NCI-H128 (cell line): ENCODE data around the gene SHROOM1.
"Not testable (repeated sequence)": the region's sequence is repeated elsewhere in the genome, so short reads cannot be mapped to it uniquely, and the experiment has no call there.

Source experiments
- DNase-seq: peaks from one replicate; lab custom pipeline; 2025; ENCODE audit not compliant: unreplicated experiment; lab: John Stamatoyannopoulos, UW

Gene SHROOM1

DNA sequence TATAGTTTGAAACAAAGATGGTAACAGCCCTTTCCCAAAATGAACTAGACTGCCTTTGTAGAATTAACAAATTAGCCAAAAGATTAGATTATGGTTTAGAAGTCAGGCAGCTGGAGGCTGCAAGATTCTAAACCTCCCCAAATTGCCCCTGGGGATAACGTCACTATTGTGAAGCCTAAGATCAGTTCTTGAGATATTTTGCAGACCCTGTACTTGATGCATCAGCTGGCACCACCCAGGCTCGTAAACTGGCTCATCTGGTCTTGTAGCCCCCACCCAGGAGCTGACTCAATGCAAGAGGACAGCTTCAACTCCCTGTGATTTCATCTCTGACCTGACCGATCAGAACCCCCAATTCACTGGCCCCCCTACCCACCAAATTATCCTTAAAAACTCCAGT, 21.6 kb downstream of the SHROOM1 start:
- DNase-seq = no peak

DNA sequence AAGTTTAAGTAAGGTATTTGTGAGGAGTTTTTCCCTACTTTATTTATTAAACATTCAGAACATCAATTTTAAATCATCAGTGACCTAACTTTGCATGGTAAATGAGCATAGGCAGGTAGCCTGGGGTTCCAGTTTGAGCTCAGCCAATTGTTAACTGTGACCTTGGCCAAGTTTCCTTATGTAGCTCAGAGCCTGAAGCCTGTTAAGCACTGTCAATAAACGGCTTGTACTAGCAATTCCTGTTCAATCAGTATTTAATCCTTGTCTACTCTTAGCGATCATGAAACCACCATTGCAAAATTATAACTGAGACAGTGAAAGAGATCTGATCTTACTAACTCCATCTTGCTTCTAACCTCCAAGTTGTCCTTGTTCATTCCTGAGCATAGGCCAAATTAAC, 22.0 kb downstream of the SHROOM1 start:
- no peak for DNase-seq

DNA sequence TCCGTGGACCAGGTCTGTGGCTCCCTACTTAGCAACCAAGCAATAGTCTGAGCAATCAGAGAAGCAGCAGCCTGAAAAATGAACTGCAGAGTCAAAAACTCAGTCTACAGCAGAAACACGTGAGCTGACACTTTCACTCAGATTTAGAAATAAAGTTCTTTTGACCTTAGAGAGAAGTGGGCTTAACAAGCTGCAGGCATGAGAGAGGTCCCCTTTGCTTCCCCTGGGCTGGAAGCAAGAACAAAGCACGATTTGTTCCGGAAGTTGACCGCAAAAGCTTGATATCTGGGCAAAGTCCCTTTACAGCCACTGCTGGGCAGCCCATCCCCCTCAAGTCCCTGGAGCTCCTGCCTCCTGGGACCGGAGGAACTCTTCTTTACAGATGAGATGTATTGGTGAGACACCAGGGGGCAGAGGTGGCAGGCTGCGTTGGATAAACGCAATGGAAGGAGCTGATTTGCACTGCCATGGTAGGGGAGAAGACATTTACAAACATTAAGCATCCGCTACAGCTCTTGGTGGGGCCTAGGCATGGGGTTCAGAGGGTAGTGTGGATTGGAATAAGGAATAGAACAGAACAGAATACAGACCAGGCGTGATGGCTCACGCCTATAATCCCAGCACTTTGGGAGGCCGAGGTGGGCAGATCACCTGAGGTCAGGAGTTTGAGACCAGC, 23.1 kb downstream of the SHROOM1 start:
- DNase-seq = no peak

DNA sequence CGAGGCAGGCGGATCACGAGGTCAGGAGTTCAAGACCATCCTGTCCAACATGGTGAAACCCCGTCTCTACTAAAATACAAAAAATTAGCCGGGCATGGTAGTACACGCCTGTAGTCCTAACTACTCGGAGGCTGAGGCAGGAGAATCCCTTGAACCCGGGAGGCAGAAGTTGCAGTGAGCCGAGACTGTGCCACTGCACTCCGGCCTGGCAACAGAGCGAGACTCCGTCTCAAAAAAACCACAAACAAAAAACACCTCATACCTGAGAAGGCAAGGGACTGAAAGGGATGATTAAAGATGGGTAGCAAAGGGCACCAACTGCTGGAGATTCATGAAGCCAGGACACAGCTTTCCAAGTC, 23.7 kb downstream of the SHROOM1 start:
- not testable (repeated sequence) for DNase-seq

DNA sequence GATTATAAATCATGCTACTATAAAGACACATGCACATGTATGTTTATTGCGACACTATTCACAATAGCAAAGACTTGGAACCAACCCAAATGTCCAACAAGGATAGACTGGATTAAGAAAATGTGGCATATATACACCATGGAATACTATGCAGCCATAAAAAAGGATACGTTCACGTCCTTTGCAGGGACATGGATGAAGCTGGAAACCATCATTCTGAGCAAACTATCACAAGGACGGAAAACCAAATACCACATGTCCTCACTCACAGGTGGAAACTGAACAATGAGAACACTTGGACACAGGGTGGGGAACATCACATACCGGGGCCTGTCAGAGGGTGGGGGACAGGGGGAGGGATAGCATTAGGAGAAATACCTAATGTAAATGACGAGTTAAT, 24.6 kb downstream of the SHROOM1 start:
- DNase-seq = not testable (repeated sequence)

DNA sequence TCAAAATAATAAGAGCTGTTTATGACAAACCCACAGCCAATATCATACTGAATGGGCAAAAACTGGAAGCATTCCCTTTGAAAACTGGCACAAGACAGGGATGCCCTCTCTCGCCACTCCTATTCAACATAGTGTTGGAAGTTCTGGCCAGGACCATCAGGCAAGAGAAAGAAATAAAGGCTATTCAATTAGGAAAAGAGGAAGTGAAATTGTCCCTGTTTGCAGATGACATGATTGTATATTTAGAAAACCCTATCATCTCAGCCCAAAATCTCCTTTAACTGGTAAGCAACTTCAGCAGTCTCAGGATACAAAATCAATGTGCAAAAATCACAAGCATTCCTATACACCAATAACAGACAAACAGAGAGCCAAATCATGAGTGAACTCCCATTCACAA, 26.2 kb downstream of the SHROOM1 start:
- not testable (repeated sequence) for DNase-seq

DNA sequence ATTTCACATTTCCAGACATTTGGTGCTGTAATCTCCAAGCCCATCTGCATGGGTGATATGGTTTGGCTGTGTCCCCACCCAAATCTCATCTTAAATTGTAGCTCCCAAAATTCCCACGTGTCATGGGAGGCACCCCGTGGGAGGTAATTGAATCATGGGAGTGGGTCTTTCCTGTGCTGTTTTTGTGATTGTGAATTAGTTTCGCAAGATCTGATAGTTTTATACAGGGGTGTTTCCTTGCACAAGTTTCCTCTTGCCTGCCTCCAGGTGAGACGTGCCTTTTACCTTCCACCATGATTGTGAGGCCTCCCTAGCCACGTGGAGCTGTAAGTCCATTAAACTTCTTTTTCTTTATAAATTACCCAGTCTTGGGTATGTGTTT, 27.8 kb downstream of the SHROOM1 start:
- DNase-seq = not testable (repeated sequence)

DNA sequence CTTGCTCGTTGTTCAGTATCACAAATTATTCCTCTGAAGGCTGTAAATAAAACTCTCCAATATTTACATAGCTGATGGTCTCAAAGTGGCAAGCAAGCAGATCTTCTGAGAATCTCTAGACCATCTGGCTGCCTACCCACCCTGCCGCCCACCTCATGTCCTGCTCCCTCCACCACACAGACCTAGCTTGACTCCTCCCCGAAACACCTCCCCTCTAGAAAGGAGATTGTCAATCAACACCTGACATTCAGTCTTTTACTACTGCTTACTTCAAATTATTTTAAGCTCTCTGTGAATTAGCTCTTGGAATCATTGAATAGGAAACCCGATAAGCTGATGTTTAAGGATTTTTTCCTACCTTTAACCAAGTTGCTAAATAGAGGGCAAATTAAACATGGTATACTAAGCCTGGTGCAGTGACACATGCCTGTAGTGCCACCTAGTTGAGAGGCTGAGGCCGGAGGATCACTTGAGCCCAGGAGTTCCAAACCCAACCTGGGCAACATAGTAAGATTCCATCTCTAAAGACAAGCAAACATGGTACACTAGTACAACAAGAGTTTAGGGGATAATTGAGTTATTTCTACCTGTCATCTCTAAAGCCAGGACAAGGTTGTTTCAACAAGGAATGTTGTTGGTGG, 28.3 kb downstream of the SHROOM1 start:
- DNase-seq = no peak

DNA sequence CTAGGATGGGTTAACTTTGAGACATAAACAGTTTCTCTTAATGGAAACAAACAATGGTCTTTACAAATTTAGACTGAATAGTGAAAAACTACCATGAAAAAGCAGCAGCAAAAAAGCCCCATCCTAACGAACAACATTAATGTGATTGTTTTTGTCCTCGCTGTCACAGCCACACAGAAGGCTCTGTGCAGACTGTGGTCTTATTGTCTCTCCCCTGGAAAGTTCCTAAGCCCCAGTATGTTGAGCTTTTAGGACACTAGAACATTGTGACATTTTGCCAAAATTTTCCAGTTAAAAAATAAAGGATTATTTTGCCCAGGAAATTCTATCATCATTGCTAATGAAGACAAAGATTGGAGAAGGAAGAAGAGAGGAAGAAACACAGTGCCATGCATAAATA, 29.9 kb downstream of the SHROOM1 start:
- no peak for DNase-seq

DNA sequence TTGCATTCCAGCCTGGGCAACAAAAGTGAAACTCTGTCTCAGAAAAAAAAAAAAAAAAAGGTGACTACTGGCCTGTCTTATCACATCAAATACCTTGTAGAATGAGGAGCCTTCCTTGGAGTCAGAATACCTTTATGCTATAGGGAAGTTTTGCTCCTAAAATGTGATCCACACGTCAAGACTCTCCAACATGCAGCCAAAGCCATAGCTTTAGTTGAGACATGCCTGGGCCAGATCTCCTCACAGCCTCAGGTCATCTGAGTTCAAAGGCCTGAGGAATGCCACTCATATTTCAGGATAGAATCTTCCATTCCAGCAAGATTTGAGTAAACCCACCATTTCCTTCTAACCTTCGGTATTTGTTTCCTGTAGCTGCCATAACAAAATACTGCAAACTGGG, 31.1 kb downstream of the SHROOM1 start:
- no peak for DNase-seq

DNA sequence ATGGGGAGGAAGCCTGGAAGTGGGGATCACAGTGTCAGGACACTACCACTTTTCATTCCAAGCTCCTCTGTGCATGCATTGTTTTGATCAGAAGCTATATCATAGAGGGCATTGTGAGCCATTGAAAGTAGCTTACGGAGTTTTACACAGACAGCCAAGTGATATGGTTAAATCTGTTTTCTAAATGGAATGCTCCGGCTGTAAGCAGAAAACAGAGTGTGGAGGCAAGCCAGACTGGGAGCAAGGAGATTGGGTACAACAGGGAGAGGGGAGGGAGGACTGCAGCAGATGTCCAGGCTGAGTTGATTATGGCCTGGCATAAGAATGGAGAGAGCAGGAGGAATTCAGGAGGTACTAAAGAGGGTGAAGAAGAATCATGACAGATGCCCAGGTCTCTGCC, 32.8 kb downstream of the SHROOM1 start:
- no peak for DNase-seq

DNA sequence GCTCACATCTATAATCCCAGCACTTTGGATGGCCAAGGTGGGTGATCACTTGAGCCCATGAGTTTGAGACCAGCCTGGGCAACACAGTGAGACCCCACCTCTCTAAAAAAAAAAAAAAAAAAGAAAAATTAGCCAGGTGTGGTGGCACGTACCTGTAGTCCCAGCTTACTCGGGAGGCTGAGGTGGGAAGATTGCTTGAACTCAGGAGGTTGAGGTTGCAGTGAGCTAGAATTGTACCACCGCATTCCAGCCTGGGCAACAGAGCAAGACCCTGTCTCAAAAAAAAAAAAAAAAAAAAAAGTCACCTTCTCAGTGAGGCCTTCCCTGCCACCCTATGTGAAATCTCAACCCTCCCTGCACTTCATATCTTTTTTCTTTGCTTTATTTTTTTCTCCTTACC, 39.4 kb downstream of the SHROOM1 start:
- no peak for DNase-seq

DNA sequence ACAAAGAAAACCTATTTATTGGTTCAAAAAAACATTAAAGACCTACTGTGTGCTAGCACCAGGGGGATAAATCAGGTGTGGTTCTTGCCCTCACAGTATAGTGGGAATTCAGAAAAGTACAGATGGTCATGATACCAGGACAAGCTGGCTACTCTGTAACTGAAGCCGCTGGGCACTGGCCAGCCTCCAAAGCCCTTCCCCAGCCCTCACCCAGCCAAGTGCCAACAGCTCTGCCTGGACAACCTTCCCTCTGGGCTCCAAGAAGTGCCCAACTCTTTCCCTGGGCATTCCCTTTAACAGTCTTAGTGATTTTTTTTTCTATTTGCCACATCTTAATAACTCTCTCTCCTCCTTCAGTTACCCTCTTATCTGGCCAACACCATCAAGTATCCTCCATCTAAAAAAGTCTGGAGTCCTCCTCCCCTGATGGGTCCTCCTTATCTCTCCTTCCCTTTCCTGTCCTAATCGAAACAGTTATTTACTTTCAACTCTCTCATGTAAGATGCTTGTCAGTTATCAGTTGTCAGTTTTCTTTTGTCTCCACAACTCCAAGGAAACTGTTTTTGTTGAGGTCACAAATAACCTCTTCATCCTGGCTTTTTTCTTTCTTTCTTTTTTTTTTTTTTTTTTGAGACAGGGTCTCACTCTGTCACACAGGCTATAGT, 40.1 kb downstream of the SHROOM1 start:
- DNase-seq = no peak

DNA sequence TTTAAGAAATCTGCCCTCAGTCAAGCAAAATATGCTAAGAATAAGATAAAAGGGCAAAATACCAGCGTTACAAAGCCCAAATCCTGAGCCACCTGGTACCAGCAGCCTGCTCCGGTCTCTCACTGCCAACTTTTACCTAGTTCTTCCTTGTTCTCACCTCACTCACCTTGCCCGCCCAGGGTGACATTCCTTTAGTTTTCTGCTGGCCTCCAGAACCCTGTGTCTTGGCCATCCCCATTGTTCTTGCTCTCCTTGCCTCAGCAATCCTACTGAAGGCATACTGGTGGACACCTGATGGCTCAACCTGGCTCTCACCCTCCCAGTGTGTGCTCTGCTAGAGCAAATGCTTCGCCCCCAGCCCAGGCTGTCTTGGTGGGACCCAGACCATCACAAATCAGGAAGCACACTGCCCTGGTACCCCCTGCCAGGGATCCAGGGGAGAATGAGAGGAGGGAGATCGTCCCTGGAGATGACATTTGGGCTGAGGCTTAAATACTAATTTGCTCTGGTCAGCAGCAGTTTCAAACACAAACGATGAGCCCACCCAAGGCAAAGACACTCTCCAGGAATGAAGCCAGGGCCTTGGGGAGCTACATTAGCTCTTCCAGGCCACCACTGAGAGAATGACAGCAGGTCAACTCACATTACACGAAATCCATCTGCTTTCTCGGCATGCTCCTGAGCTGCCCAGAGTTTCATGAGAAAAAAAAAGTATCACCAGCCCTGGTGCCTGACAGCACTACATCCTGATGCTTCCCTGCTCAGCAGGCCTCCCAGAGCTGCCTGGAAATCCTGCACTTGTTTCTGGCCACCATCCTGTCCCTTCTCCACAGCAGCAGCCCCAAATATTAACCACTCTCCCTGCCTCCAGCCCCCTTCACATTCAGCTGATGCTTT, 41.2 kb downstream of the SHROOM1 start:
- no peak for DNase-seq

DNA sequence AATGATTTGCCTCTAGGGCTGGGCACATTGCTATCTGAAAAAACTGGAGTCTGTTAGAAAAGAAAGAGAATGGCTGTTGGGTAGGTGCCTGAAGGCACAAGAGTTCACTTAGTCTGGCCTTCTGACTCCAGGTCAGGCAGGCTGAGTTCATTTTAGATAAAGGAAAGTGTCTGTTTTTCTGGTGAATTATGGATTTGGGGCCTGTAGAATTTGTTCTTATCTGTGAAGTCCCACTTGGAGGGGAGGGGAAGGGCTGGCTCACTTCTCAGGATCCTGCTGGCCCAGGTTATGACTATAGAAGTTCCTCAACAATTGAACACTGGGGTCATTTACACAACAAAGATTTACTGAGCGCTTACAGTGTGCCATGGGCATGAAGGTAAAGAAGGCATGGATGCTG, 41.9 kb downstream of the SHROOM1 start:
- DNase-seq = no peak

DNA sequence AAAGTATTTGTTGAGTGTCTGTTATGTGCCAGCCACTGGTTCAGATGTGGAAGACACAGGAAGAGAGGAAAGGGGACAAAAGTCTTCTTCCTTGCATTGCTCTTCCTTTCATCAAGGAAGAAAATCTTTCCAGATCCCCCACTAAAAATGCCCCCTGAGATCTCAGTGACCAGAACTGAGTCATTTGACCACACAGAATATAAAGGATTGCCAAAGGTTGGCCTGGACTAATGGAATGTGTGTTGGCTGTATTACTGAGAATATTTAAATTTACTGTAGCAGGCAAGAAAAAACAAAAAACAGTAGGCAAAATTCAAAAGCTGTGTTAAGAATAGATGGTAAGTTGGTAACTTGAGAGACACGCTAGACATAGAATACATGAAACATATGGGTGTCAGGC, 43.4 kb downstream of the SHROOM1 start:
- no peak for DNase-seq

DNA sequence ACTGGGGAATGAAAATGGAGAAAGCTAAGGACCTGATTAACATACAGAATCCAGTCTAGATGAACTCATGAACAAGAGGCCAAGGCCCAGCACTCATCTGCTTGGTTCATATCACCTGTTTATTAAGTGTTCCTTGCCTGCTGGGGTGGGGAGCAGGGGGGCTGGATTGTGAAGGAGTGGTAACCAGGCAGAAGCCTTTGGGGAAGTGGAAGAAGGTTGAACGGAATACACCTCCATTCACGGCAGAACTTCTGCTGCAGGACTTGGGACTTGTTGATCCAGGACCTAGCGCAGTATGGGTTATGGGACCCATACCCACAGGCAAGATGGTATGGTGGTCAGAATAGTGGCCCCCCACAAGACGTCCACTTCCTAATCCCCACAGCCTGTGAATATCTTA, 44.6 kb downstream of the SHROOM1 start:
- no peak for DNase-seq

DNA sequence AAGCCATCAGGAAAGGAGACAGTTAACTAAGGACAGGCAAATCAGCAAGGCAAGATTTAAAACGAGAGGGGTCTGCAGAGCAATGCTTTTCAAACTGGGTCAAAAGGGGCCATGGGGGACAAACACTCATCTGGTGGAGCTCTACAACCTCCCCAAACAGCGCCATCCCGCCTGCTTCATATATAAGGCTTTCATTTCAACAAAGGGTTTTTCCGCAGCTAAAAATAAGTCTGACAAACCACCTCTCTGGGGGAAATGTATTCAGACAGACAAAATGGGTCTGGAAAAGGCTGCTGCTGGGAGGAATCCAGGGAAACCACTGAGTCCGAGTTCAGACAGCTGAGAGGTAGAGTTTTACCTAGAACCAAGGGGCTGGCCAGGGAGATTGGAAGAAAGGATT, 45.1 kb downstream of the SHROOM1 start:
- DNase-seq = no peak

DNA sequence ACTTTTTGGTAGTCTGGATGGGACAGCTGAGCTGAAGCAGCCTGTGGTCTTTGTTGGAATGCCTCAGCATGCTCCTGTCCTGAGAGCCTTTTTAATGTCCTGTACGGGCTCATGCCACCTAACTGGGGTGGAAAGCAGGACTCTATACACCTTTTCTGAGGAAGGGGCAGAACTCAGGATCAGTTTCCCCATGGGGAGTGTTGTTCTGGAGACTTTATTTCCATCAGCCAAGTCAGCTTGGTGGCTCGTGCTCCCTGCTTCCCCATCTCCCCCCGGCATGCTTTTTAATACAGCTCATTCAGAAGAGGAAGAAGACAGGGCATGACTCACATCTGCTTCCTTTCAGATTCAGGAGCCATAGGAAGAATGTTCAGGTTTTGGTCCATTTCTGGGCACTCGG, 48.3 kb downstream of the SHROOM1 start:
- no peak for DNase-seq

DNA sequence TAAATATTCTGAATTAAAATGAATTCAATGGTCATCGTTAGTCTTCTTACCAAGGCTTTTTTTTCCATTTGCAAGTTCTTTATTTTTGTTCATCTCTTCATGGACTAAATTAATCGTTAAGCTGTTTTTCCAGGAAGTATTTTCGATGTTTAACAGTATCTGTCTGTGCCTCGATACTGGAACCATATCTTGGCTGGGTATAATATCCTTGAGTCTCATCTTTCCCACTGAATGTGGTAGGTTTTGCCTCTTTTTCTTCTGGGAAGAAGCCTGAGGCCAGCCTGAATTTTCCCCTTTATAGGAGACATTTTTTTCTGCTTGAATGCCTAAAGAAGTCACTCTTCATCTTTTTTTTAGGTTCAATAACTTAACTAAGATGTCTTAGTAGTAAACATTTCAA, 49.4 kb downstream of the SHROOM1 start:
- DNase-seq = no peak

DNA sequence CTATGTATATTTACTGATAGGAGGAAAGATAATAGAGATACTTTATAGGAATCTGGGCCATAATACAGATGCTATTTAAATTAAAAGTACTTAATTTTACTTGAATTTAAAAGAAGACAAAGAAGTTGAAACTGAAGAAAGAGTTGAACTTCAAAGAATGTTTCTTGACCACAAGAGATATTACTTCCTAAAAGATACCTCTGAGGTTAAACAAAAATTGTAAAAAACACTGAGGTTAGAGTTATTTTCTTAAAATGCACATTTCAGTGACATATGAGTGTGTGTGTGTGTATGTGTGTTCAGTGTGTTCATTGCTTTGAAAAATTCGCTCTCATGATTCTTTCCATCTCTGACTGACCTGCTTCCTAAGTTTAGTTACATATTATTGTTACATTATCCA, 49.9 kb downstream of the SHROOM1 start:
- DNase-seq = no peak

DNA sequence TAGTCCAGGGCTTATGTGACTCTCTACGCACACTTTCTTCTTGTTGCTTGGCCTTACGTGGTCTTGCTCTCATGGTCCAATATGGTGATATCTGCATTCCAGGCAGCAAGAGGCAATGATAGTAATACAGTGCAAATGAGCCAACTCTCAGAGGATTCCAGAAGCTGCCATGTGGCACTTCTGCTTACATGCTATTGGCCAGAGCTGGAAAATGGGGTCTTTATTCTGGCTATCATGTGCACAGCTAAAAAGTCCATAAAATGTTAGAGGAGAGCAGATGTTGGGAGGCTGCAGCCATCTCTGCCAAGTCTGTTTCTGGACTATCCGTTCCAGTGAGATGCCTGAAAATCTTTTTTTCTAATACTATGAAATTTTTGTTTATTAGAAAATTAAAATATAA, 50.5 kb downstream of the SHROOM1 start:
- no peak for DNase-seq
